HG02938 (cell line): ENCODE measurements around the gene FAM13A.
A peak's percentile ranks its signal among the peaks of the same experiment; 100 is the strongest.

Experiments used
- ATAC-seq: cut with Tn5 transposase; IDR thresholded peaks from one replicate; pipeline ENCODE4 v1.9.1; 2021; ENCODE audit warnings: mild to moderate bottlenecking, moderate library complexity; ENCODE audit not compliant: unreplicated experiment

The FAM13A gene

DNA sequence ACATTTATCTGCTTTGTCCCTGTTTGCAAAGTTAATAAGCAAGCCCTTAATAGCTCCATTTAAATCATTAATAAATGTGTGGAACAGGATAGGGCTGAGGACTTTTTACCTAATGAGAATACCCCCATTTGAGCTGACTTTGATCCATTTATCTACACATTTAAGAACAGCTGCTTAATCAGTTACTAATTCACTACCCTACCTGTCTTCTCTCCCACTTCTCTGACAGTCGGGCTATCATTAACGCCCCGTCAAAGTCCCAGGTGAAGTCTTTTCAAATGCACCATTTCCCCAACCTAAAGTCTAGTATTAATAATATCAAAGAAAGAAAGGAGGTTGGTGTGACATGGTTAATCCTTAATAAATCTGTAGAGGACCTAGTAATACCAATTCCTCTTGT is 302.2 kb downstream of the FAM13A start:
- no peak for ATAC-seq

DNA sequence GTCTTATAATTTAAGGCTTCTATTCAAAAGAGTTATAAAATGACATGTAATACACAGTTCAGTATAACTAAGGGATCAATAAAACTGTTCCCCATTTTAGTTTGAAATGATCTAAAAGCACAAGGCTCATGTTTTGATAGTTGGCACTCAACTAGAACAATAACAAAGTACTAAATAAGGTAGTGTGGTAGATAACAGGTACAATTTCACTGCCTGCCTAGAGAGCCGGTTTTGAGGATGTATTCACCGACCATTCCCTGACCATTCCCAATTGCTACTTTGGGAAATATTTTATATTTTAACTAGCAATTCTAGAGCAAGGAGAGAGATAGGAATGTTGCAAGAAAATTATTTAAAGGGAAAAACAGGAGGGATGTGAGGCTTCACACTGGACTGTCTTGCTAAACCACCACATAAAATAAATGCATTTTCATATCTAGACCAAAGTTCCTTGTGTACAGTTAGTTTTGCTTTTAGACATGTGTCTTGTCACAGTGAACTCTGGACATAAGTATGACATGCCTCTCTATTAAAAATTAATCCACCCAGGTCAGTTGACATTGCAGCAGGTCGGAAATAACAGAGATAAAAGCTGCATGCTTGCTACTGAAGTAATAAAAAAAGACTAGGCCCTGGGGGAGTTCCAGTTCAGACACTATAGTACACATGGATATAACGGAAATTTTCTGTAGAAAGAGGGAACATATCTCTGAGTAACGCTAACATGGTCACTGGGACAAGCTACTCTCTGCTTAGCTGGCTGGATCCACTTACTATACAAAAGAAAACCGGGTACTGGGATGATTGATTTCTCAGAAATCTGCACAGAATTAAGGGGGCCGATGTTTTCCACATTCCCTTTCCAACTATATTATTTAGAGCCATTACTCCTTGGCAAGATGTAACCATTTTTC is 303.1 kb downstream of the FAM13A start:
- no peak for ATAC-seq

- ATAC-seq, result no peak
Observed at GRCh38 chr4:88752754-88753153, 304.2 kb downstream of the FAM13A start.

GRCh38 chr4:88752076-88752463 is 304.9 kb downstream of the FAM13A start:
- ATAC-seq, result no peak

- no peak for ATAC-seq
Observed at GRCh38 chr4:88751258-88752075, 305.5 kb downstream of the FAM13A start.

DNA sequence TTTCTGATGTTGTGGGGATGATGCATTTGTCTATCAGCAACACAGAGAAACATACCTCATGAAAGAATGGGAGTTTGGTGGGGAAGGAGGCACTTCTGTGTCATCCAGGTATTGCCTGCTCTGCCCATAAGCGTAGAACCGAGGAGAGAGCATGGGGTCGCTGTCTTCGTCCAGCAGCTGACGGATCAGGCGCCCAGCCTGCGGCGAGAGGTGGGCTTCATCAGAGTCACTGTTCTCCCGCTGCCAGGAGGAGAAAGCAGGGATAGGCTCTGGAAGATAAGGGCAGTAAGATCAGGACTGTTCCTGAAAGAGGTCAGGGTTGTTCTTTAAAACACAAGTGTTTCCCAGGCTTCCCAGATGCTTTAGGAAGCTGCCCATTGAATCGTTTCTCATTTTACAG is 306.6 kb downstream of the FAM13A start:
- ATAC-seq, result no peak

DNA sequence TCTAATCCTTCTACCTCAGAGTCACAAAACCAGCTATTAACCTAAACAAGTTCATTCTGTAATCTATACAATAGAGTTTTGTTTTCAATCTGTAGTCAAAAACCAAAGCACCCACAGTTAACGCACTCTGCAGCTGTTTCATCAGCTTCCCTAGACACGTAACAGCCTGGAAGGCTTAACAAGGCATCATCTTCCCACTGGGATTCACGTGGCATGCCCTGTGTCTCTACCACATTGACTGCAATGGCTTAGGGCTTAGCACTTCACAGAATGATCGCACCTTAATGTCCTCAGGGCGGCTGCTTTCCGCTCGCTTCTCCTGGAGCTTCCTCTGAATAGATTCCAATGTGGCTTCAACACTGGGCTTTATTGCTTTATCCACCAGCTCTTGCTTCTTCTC is 309.6 kb downstream of the FAM13A start:
- no peak for ATAC-seq

- no peak for ATAC-seq
Observed at GRCh38 chr4:88746206-88746605, 310.8 kb downstream of the FAM13A start.

DNA sequence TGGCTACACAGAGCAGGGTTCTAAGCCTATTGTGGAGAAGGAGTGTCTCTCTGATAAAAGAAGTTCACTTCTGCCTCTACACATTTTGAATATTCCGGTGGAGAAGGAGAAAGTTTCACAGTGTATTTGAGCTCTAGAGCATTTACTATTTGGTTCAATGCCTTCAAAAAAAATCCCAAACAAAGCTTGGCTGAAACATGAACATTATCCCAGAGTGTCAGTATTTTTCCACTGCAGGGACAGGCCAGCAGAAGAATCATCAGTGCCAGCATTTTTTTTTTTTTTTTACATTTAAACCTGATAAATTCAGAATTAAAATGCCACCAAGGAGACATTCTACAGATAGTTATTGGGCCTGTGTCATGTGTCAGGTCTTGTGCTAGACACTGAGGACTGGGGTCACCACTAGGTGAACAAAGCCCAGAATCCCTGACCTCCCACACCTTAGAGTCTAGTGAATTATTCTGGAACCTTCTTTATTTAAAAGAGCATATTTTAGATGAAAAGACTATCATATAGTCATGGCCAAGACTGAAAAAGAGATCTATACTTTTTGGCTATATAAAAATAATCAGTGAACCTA is 311.3 kb downstream of the FAM13A start:
- ATAC-seq, result no peak

DNA sequence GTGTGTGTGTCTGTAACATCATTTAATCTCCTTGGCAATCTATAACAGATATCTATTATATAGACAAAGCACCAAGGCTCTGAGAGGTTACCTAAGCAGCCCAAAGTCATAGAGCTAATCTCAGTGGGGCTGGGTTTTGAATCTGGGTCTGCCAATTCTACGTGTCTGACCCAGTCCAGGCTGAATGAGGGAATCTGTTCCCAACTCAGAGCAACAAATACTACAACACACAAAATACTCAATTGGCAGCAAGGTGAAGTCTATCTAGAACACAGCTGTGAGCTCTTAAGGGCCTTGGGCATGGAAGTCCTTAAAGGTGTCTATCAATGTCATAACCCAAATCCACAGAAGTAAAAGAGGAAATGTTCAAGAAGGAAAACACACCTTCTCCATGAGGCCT is 311.8 kb downstream of the FAM13A start:
- no peak for ATAC-seq

GRCh38 chr4:88744609-88745008 is 312.4 kb downstream of the FAM13A start:
- no peak for ATAC-seq

- no peak for ATAC-seq
Observed at GRCh38 chr4:88743696-88744095, 313.3 kb downstream of the FAM13A start.

DNA sequence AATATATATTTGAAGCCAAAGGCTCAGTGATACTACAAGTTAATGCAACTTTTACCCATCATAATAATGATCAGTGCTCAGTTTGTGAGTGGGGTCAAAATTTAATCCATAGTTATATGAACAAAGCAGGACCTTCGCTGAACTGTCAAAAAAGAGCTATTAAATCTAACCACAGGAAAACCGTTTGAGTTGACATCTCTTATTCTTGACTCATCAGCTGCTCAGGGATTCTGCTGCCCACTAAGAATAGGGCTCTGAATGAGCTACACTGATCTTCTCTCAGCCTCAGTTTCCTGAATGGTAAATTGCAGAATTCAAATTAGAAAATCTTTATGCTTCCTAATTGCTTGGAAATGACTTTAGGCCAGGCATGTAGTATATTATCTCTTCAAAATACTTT is 314.4 kb downstream of the FAM13A start:
- no peak for ATAC-seq

GRCh38 chr4:88738180-88738579 is 318.8 kb downstream of the FAM13A start:
- no peak for ATAC-seq

GRCh38 chr4:88737307-88737941 is 319.6 kb downstream of the FAM13A start:
- ATAC-seq, result peak; percentile 66

GRCh38 chr4:88736264-88736663 is 320.7 kb downstream of the FAM13A start:
- ATAC-seq, result peak; percentile 61

DNA sequence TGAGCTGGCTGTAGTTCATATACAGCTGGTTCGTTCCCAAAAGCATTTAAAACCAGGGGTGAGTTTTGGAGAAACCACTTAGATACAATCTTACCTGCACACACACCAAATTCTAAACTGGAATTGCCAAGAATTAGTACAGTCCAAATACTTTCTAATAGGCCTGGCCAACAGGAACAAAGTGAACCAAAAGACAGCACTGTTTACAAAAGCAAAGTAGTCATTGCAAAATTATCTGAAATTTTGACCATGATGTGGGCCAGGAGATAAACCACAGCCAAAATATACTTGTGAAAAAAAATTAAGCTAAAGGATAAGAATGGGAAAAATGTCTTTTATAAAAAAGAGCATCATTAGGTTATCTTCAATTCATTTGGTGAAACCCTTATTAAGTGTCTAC is 321.4 kb downstream of the FAM13A start:
- no peak for ATAC-seq

DNA sequence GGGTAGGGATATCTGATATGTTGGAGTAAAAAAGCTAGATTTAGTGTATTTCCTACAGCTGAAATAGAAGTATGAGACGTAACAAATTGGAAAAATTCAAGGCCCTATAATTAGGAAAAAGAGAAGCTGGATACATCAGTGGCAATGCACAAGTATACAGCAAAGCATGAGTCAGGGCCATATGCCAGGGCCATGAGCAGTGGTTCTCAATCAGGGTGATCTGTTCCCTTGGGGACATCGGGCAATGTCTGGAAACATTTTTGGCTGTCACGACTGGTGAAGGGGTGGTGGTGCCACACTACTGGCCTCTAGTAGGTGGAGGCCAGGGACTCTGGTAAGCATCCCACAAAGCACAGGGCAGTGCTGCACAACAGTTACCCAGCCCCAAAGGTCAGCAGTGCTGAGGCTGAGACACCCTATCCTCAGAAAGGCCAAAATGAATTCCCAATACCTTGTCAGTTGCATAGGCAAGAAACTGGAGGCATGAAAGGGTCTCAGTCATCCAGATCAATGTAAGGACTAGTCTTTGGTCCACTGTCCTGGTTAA is 322.5 kb downstream of the FAM13A start:
- no peak for ATAC-seq

GRCh38 chr4:88732714-88733368 is 324.1 kb downstream of the FAM13A start:
- no peak for ATAC-seq

GRCh38 chr4:88731381-88731780 is 325.6 kb downstream of the FAM13A start:
- no peak for ATAC-seq
